Measurements from ENCODE around the gene WT1.

Gene WT1

DNA sequence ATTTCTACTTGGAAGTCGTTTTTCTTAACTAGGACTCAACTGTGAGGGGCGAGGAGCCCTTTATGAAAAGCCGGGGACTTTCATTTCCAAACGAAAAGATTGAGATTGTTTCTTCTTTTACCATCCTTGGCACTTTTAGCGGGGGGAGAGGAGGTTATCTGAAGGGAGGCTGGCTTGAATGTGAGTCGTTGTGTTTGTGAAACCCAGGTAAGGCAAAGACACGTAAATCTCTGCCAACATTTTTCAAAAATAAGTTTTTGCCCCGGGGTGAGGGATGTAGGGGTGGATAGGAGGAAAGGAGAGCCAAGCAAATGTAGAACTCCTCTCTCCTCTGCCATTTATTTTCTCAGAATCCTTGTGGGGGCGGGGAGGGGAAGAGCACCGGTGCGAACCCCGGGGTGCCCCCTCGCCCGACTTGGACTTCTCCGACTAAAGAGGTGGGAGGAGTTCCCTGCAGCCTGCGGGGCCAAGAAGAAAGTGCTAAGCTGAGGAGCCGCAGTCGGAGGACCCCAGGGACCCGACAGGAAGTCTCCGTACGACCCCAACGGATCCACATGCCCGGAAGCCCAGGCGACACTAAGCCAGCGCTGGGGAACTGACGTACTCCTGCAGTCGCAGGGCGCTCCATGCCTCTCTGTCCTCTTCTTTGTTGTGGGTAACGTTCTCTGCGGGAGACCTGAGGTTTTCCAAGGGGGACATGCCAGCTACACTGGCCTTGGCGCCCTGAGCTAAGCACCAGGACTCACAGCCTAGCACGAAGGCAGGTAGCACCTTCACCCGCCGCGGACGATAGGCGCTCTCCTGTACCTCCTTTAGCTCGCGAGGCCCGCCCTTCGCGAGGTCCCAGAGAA, 2.4 kb upstream of the WT1 start:
- DNase-seq, result no peak

GRCh38 chr11:32436751-32437494, 1.6 kb upstream of the WT1 start:
- DNase-seq, result no peak

DNA sequence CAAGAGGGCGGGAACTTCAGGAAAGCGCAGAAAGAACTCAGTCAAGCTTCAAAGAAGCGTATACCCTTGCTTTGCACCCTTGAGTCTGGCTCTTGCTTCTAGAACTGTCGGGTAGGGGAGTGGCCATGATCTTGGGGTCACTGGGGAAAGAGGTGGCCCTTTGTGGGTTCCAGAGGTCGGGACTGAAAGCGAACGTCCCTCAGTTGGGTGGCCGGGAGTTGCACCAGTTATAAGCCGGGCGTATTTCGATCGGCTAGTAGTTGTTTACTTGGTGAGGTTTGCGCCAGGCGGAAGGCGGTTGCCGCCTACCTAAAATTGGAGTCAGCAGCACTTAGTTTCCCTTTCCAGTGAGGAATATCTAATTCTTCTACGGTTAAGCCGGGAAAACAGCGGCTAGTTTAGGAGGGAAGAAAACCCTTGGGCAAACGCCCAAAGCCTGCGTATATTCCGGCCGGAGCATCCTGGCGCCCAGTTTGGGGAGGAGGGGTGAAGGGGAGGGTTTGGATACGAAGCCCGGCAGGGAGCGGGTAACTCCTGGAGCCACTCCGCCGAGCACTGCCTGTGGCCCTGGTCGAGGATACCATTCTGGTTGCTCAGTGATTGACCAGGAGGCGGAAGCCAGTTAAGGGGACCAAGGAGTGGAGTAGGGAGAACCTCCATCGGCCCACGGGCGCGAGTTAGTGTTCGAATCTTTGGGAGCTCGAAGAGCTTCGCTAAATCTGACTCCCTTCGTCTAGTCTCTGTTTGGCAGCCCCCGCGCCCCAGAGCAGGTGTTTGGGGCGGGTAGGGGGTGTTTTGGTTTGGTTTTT, 807 bp upstream of the WT1 start:
- DNase-seq, result no peak

DNA sequence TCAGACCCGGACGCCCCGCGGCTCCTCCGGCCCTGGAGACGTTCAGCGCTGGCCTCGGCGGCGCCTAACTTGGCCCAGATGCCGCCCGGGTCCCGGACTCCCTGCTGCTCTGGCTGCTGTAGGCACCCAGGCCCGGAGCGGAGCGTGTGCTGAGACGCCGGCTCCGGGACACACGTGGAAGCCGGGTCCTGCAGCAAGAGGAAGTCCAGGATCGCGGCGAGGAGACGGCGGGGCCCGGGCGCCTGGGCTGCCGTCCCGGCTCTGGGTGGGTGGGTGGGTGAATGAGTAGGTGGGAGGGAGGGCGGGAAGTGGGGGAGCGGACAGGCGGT, 223 bp downstream of the WT1 start:
- DNase-seq, result no peak

DNA sequence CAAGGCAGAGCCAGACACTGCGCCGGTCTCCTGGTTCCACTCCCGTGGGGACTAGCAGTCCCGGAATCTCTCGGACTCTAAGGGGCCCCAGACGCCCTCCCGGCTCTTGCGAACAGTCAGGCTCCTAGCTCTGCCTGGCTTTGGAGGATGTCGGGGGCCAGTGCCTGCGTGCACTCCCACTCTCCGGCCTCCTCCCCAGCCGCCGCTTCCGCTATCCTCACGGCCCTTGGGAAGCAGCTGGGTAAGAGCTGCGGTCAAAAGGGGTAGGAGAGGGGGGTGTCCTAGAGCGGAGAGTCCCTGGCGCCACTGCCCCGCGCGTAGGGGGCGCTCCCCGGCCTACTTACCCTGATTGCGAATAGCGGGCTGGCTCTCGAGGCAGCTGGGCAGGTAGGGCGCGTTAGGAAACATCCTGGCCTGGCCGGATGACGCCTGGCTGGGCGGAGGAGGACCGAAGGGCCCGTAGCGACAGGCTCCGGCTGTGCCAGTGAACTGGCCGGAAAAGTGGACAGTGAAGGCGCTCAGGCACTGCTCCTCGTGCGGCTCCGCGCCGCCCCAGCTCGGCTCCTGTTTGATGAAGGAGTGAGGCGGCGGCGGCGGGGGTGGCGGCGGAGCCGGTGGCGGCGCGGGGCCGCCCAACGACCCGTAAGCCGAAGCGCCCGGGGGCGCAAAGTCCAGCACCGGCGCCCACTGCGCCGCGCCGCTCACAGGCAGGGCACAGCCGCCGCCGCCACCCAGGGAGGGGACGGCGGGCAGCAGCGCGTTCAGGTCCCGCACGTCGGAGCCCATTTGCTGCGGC, 785 bp downstream of the WT1 start:
- DNase-seq, result no peak

DNA sequence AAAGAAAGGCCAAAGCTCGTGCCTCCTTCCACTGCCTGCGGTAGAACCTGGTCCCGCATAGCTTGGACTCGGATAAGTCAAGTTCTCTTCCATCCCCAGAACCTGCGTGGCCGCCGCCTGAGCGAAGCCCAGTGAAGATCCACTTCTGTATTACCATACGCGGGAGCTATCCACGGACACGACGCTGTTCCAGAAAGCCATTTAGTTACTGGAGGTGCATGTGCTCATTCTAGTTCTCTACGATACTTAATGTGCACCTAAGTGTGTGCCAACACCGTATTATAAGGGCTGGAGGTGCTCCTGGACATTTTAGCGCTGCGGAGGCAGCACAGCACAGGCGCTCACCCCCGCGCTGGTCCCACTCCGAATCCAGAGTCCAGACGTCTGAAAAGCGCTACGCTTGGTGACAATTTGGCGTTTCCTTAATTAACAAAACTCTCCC, 1.4 kb downstream of the WT1 start:
- no peak for DNase-seq

GRCh38 chr11:32433101-32433913, 2.0 kb downstream of the WT1 start:
- DNase-seq, result no peak

DNA sequence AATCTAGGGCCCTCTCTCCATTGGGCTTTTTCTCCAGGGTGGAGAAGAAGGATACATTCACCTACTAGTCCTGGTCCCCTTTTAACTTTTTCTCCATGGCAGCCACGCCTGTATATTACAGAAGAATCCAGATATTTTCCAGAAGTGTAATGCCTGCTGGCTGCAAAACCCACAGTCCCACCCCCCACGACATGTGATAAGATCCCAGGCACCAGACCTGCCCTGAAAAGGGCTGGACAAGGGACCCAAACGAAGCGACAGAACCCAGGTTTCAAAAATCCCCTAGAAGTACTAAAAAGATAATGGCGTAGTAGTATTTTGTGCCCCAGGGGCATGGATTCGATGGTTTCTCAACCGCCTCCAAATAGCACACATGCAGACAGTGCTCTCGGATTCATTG, 2.8 kb downstream of the WT1 start:
- no peak for DNase-seq

DNA sequence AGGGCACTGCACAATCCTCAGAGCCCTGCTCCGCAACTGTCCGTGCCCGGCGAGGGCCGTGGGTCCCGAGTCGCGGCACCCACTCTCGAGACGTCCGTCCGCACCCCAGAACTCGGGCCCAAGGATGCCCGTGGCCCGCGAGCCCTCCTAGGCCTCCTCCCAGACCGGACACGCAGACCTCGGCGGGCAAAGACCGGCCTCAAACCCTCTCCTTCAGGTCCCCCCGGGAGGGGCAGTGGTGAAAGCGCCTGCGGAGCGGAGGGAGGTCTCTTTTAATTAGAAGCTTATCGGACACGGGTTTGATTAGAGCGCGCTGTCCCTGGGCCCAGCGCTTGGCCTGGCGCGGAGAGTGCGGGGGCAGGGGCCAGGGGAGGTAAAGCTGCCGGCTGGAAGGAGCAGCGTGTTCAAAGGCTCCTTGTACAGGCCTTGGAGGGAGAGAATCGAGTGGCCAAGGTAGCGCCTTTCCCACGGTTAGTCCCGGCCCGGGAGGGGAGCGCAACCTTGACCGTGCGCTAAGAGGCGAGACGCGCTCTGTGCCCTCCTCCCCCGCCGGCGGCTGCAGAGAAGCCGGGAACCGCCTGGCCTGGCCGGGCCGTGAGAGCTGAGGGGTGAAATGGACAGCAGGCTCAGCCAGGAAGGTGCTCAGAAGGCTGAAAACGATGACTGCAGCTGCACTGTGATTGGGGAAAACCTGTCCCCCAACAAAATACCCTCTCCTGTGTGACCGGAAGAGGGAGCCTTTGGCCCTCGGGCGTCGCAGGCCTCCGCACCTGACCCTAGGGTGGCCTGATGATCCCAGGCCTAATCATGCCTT, 4.6 kb downstream of the WT1 start:
- DNase-seq, result no peak

DNA sequence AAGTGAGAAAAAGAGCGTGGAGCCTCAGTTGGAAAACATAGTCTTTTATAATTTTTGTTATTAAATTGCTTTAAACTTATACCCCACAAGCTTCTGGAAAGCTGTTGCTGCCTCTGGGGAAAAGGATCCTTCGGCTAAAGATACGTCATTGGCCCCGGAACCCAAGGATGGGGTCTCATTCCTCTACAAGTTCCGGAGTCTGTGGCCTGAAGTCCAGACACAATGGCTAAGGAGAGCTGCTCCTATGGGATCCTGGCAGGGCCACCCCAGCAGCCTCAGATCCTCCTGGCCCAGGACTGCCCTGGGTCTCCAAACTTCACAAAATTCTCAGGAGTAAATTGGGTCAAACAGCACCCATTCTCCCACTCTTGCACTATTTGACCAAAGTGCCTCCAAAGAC, 5.9 kb downstream of the WT1 start:
- DNase-seq, result no peak

GRCh38 chr11:32428665-32429303, 6.6 kb downstream of the WT1 start:
- DNase-seq, result no peak

DNA sequence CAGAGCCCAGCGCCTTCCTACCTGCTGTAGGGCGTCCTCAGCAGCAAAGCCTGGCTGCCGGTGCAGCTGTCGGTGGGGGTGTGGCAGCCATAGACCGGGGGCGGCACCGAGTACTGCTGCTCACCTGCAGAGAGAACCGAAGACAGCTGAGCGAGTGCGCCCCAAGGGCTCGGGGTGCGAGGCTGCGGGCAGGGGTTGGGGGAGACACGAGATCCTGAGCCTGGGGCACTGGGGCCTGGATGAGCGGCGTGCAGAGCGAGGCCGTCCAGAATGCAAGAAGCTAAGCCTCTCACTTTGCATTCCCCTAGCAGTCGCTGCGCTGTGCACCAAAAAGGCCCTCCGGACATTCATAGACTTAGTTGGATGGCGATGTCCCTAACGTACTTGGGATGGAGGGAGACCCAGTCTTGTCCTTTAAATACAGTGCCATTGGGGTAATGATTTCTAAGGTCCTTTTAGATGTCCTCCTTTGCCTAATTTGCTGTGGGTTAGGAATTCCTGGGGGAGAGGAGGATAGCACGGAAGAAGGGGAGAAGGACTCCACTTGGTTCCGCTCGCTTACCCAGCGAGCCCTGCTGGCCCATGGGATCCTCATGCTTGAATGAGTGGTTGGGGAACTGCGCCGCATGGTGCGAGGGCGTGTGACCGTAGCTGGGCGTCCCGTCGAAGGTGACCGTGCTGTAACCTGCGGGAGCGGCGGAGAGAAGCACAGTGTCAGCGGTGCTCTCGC, 7.2 kb downstream of the WT1 start:
- no peak for DNase-seq

DNA sequence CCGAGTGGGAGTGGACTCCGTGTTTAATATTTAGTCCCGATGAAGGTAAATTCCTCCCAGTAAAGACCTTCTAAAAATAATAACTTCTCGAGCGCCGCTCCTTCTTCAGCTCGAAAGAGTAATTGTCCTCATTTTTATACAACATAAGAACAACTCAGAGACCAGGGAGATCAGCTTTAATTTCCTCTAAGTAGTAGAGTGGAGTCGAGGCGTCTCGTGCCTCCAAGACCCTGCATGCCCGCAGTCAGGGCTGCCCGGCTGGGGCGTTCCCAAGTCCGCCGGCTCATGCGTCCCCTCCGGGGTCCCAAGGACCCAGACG, 7.8 kb downstream of the WT1 start:
- no peak for DNase-seq

DNA sequence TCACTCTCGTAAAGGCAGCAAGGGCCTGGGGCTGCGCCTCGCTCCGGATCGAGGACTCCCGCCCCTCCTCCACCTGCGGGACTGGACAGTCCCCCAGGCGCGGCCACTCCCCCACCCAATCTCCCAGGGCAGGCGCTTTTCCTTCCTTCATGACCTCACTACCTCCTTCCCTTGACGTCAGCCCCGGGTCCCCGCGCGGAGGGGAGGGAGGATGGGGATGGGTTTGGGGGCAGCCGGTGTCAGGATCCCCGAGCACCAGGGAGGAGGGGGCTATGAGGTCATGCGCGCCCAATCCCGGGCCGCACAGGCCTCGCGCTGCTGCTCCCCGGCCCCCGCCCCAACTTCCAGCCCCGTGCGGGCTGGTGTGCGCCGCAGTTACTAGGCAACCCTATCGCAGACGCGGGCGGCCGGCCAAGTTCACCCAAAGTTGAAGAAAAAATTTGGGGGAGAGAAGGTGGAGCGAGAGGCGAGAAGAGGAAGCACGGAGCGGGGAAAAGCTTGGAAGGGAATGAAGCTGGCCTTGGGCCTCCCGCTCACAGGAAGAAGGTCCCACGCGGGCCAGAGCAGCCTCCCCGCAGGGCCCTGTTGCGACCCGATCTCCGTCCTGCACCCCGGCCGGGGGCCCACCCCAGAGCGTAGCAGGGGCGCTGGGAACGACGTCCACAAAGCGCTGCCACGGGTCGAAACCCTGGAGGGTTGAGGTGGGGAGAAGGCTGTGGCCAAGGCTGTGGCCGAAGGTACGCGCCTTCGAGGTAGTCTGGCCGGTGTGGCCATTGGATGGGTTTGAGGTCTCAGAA, 8.3 kb downstream of the WT1 start:
- no peak for DNase-seq

- no peak for DNase-seq
Observed at GRCh38 chr11:32426192-32426591, 9.1 kb downstream of the WT1 start.

DNA sequence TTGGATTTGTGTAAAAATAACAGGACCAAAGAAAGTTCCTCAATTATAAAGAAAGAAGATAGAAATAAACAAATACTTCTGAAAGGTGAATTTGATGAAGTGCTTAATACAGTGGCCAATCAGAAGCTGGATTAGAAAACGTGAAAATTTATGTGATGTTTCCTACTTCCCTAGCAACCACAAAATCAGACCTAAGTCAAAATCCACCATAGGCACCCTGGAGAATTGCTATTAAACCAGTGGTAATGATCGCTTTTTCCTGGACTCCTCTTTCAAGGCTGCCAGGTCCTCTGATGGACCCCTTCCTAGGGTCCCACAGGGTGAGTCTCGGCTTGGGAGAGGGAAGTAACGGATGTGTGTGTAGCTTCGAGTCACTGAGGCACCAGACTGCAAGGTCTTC, 9.6 kb downstream of the WT1 start:
- DNase-seq, result no peak

DNA sequence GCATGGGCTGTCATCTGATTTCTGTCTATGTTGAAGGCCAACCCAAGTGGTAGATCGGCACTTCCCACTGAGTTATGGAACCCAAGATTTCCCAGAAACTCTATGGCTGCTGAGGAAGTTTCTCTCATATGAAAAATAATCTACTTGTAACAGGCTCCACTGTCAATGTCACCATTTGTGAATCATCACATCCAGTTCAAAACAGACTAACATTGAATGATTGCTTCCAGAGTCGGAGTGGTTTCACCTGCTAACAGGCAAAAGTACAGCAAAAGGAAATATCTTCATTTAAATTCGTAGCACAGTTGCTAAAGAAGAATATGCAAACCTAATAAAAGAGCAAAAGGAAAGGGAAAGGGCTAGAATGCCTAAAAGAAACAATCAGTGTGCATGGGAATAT, 12.8 kb downstream of the WT1 start:
- DNase-seq, result no peak

DNA sequence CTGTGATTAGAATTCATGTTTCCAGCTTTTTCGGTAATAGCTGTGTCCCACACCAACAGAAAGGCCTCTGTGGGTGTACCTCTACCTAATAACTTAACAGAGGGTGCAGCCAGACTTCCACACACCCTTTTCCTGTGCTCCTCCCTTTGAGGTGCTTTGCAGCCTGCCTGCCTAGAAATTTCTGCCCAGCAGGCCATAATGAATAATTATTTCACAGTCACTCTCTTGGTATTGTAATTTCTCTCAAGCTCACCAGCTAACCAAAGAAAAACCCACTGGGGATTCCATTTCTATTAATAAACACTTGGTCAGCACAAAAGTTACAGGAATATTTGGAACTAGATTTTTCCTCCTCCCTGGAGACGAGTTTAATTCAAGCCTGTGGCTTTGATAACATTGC, 13.3 kb downstream of the WT1 start:
- no peak for DNase-seq
